Measurements from ENCODE around the gene CCNT2.

GRCh38 chr2:134912361-134912760, 6.3 kb upstream of the CCNT2 start:
- TF ChIP-seq, protein P1, sequence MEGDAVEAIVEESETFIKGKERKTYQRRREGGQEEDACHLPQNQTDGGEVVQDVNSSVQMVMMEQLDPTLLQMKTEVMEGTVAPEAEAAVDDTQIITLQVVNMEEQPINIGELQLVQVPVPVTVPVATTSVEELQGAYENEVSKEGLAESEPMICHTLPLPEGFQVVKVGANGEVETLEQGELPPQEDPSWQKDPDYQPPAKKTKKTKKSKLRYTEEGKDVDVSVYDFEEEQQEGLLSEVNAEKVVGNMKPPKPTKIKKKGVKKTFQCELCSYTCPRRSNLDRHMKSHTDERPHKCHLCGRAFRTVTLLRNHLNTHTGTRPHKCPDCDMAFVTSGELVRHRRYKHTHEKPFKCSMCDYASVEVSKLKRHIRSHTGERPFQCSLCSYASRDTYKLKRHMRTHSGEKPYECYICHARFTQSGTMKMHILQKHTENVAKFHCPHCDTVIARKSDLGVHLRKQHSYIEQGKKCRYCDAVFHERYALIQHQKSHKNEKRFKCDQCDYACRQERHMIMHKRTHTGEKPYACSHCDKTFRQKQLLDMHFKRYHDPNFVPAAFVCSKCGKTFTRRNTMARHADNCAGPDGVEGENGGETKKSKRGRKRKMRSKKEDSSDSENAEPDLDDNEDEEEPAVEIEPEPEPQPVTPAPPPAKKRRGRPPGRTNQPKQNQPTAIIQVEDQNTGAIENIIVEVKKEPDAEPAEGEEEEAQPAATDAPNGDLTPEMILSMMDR (conservative IDR thresholded peaks at IDR 0.05; ENCODE audit: low read length) = no peak
- TF ChIP-seq EZH2phosphoT487 (IDR thresholded peaks at IDR 0.05; ENCODE audit: borderline replicate concordance) = no peak
